GM23338 (cell line): ENCODE data around the gene DTL. TPM values are rescaled to one million over a fixed set of nuclear protein-coding genes. Genes with fewer than 3 reads are reported as not detected.

Source experiments
- ATAC-seq: fragments of 200-7000 bp; cut with Tn5 transposase; 3 replicates; pipeline ENCODE4 v1.9.1; 2020
- DNase-seq: peaks from one replicate; pipeline ENCODE4 v3.0.0-alpha.2; 2015; ENCODE audit warnings: low spot score
- H2AFZ ChIP-seq: fragments of 200-600 bp; sonication (generic); 2 replicates; pipeline ENCODE4 v1.8.0; 2016; ENCODE audit warnings: antibody characterized with exemption, mild to moderate bottlenecking, moderate library complexity
- H3F3A ChIP-seq: fragments of 200-600 bp; sonication (generic); replicated peaks from 2 replicates; pipeline ENCODE4 v1.8.0; 2017; ENCODE audit warnings: antibody characterized with exemption, mixed run types, low read depth
- H3K27ac ChIP-seq: fragments of 200-600 bp; sonication (generic); 2 replicates; pipeline ENCODE4 v1.6.1; 2016; ENCODE audit warnings: low read depth
- H3K27me3 ChIP-seq: fragments of 200-600 bp; sonication (generic); 2 replicates; pipeline ENCODE4 v1.8.0; 2016; ENCODE audit warnings: mild to moderate bottlenecking, mixed run types, moderate library complexity; ENCODE audit not compliant: insufficient read depth
- H3K36me3 ChIP-seq: fragments of 200-600 bp; sonication (generic); 2 replicates; pipeline ENCODE4 v1.8.0; 2016; ENCODE audit warnings: mild to moderate bottlenecking; ENCODE audit not compliant: insufficient read depth
- H3K4me1 ChIP-seq: fragments of 200-600 bp; sonication (generic); 2 replicates; pipeline ENCODE4 v1.8.0; 2016; ENCODE audit warnings: mild to moderate bottlenecking, moderate library complexity; ENCODE audit not compliant: insufficient read depth
- H3K4me2 ChIP-seq: fragments of 200-600 bp; sonication (generic); 2 replicates; pipeline ENCODE4 v1.7.1; 2017; ENCODE audit warnings: mixed run types
- H3K4me3 ChIP-seq: fragments of 200-600 bp; sonication (generic); 2 replicates; pipeline ENCODE4 v1.6.1; 2016; ENCODE audit warnings: mixed run types
- H3K79me2 ChIP-seq: fragments of 200-600 bp; sonication (generic); replicated peaks from 2 replicates; pipeline ENCODE4 v1.8.0; 2017; ENCODE audit warnings: mild to moderate bottlenecking; ENCODE audit not compliant: insufficient read depth
- H3K9me2 ChIP-seq: fragments of 200-600 bp; sonication (generic); 2 replicates; pipeline ENCODE4 v1.8.0; 2017; ENCODE audit not compliant: insufficient read depth
- H4K20me1 ChIP-seq: fragments of 200-600 bp; sonication (generic); replicated peaks from 2 replicates; pipeline ENCODE4 v1.8.0; 2017; ENCODE audit warnings: mild to moderate bottlenecking; ENCODE audit not compliant: insufficient read depth
- H3K27ac Mint-ChIP-seq: 2 replicates; pipeline ENCODE4 v1.8.0; 2020; ENCODE audit warnings: inconsistent platforms, mild to moderate bottlenecking, moderate library complexity, mixed read lengths
- H3K27me3 Mint-ChIP-seq: 3 replicates; pipeline ENCODE4 v1.8.0; 2022; ENCODE audit warnings: low read depth, mild to moderate bottlenecking, moderate library complexity, mixed read lengths, inconsistent platforms; ENCODE audit not compliant: insufficient read depth, poor library complexity
- H3K36me3 Mint-ChIP-seq: 3 replicates; pipeline ENCODE4 v1.8.0; 2021; ENCODE audit warnings: low read depth, mild to moderate bottlenecking, inconsistent platforms, moderate library complexity, mixed read lengths
- H3K4me1 Mint-ChIP-seq: 3 replicates; pipeline ENCODE4 v1.8.0; 2020; ENCODE audit warnings: mild to moderate bottlenecking, inconsistent platforms, mixed read lengths
- H3K4me3 Mint-ChIP-seq: 3 replicates; pipeline ENCODE4 v1.8.0; 2021; ENCODE audit warnings: moderate library complexity, mild to moderate bottlenecking, inconsistent platforms, mixed read lengths
- H3K9me3 Mint-ChIP-seq: 3 replicates; pipeline ENCODE4 v1.8.0; 2020; ENCODE audit warnings: moderate library complexity, mild to moderate bottlenecking, inconsistent platforms, mixed read lengths
- CREB1 ChIP-seq: fragments of 250-450 bp; sonication (Bioruptor Pico); IDR thresholded peaks from 2 replicates; pipeline ENCODE4 v1.5.0; 2020; ENCODE audit warnings: low read depth, mild to moderate bottlenecking, moderate library complexity
- EZH2 ChIP-seq: fragments of 200-600 bp; sonication (generic); IDR thresholded peaks from one replicate; pipeline ENCODE4 v1.8.0; 2017; ENCODE audit warnings: antibody characterized with exemption, mild to moderate bottlenecking, low read depth; ENCODE audit not compliant: unreplicated experiment
- EZH2phosphoT487 ChIP-seq: fragments of 200-600 bp; sonication (generic); IDR thresholded peaks from one replicate; pipeline ENCODE4 v1.8.1; 2018; ENCODE audit warnings: antibody characterized with exemption; ENCODE audit not compliant: unreplicated experiment
- JUNB ChIP-seq: IDR thresholded peaks from one replicate; pipeline ENCODE4 v1.6.1; 2016; ENCODE audit warnings: antibody characterized with exemption; ENCODE audit not compliant: unreplicated experiment
- NANOG ChIP-seq: IDR thresholded peaks from 2 replicates; pipeline ENCODE4 v1.6.1; 2016; ENCODE audit warnings: antibody characterized with exemption, borderline replicate concordance
- POLR2AphosphoS5 ChIP-seq: IDR thresholded peaks from 2 replicates; pipeline ENCODE4 v1.6.1; 2016; ENCODE audit warnings: antibody characterized with exemption, low read depth
- STAT1 ChIP-seq: IDR thresholded peaks from one replicate; pipeline ENCODE4 v1.6.1; 2016; ENCODE audit warnings: antibody characterized with exemption; ENCODE audit not compliant: unreplicated experiment
- ZNF114 ChIP-seq: fragments of 250-450 bp; sonication (Bioruptor Pico); IDR thresholded peaks from 2 replicates; pipeline ENCODE4 v1.5.0; 2020; ENCODE audit warnings: mild to moderate bottlenecking, moderate library complexity
- ZNF331 ChIP-seq: fragments of 250-450 bp; sonication (Bioruptor Pico); IDR thresholded peaks from 2 replicates; pipeline ENCODE4 v1.5.0; 2020; ENCODE audit warnings: low read depth, mild to moderate bottlenecking, moderate library complexity
- polyA plus RNA-seq: library from polyadenylated mRNA; unstranded; fragments of >200 nt; fragmentation: Nextera tagmentation; extraction: Ambion mirVana; gene quantifications from 2 replicates; pipeline ENCODE4 v1.2.1, GENCODE V29; 2016
- total RNA-seq: library from RNA; depleted of rRNA; stranded (reverse); fragments of >200 nt; shearing (Covaris generic); gene quantifications from 2 replicates; pipeline ENCODE4 v1.2.3, GENCODE V29; 2014
- TF ChIP-seq, protein P1 (sequence below): IDR thresholded peaks from one replicate; pipeline ENCODE4 v1.6.1; 2018; ENCODE audit warnings: antibody characterized with exemption; ENCODE audit not compliant: unreplicated experiment
- TF ChIP-seq, protein P2 (sequence below): IDR thresholded peaks from 2 replicates; pipeline ENCODE4 v1.6.1; 2016; ENCODE audit warnings: antibody characterized with exemption
- TF ChIP-seq, protein P3 (sequence below), 2 experiments: fragments of 200-600 bp in 1 of 2; sonication (generic) in 1 of 2; conservative IDR thresholded peaks; 2 replicates each; pipeline versions ENCODE4 v1.5.1 to v1.6.1; 2016 to 2017; ENCODE audit warnings: antibody characterized with exemption in 2 of 2, low read depth in 2 of 2, mild to moderate bottlenecking in 2 of 2, moderate library complexity in 1 of 2
- TF ChIP-seq, protein P4 (sequence below): fragments of 250-450 bp; sonication (Bioruptor Pico); IDR thresholded peaks from 2 replicates; pipeline ENCODE4 v1.5.0; 2020; ENCODE audit warnings: mild to moderate bottlenecking, moderate library complexity

DTL gene
- total and polyA plus RNA-seq, 2 experiments from 2014 or later: 26.5 to 58.8 TPM

DNA sequence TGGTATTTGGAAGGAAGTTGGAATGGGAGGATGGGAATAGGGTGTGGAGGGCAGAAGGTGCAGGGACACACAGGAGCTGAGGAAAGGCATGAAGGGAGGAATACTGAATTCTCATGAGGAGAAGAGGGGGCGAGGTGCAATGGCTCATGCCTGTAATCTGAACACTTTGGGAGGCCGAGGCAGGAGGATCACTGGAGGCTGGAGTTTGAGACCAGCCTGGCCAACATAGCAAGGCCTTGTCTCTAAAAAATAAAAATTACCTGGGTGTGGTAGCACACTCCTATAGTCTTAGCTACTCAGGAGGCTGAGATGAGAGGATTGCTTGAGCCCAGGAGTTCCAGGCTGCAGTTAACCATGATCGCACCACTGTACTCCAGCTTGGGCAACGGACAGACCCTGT is 117.3 kb downstream of the DTL start:
- peaks cover 5% of the 10 kb centered on the region for H3K4me1 Mint-ChIP-seq
- H3K4me3 Mint-ChIP-seq: no peak overlapping the region
- Histone ChIP-seq H3K79me2 (no peaks in the 10 kb centered on the region), H3K36me3 (no peaks in the 10 kb centered on the region), H3K4me3 (no peak overlapping the region), H2AFZ (no peak overlapping the region), H3K4me1 (no peaks in the 10 kb centered on the region), H3F3A (no peaks in the 10 kb centered on the region), H3K27ac (no peak overlapping the region), H3K9me2 (no peaks in the 10 kb centered on the region), H4K20me1 (no peaks in the 10 kb centered on the region), H3K4me2 (no peak overlapping the region), H3K27me3 (no peaks in the 10 kb centered on the region)
- no peak overlapping the region for H3K27ac Mint-ChIP-seq
- TF ChIP-seq, protein P1, sequence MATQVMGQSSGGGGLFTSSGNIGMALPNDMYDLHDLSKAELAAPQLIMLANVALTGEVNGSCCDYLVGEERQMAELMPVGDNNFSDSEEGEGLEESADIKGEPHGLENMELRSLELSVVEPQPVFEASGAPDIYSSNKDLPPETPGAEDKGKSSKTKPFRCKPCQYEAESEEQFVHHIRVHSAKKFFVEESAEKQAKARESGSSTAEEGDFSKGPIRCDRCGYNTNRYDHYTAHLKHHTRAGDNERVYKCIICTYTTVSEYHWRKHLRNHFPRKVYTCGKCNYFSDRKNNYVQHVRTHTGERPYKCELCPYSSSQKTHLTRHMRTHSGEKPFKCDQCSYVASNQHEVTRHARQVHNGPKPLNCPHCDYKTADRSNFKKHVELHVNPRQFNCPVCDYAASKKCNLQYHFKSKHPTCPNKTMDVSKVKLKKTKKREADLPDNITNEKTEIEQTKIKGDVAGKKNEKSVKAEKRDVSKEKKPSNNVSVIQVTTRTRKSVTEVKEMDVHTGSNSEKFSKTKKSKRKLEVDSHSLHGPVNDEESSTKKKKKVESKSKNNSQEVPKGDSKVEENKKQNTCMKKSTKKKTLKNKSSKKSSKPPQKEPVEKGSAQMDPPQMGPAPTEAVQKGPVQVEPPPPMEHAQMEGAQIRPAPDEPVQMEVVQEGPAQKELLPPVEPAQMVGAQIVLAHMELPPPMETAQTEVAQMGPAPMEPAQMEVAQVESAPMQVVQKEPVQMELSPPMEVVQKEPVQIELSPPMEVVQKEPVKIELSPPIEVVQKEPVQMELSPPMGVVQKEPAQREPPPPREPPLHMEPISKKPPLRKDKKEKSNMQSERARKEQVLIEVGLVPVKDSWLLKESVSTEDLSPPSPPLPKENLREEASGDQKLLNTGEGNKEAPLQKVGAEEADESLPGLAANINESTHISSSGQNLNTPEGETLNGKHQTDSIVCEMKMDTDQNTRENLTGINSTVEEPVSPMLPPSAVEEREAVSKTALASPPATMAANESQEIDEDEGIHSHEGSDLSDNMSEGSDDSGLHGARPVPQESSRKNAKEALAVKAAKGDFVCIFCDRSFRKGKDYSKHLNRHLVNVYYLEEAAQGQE: no peak
- TF ChIP-seq POLR2AphosphoS5 (no peak), ZNF331 (no peak), EZH2phosphoT487 (no peak), ZNF114 (no peak), NANOG (no peak), STAT1 (no peak), EZH2 (no peak), JUNB (no peak), CREB1 (no peak)
- TF ChIP-seq, protein P2, sequence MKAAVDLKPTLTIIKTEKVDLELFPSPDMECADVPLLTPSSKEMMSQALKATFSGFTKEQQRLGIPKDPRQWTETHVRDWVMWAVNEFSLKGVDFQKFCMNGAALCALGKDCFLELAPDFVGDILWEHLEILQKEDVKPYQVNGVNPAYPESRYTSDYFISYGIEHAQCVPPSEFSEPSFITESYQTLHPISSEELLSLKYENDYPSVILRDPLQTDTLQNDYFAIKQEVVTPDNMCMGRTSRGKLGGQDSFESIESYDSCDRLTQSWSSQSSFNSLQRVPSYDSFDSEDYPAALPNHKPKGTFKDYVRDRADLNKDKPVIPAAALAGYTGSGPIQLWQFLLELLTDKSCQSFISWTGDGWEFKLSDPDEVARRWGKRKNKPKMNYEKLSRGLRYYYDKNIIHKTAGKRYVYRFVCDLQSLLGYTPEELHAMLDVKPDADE: no peak
- TF ChIP-seq, protein P3, sequence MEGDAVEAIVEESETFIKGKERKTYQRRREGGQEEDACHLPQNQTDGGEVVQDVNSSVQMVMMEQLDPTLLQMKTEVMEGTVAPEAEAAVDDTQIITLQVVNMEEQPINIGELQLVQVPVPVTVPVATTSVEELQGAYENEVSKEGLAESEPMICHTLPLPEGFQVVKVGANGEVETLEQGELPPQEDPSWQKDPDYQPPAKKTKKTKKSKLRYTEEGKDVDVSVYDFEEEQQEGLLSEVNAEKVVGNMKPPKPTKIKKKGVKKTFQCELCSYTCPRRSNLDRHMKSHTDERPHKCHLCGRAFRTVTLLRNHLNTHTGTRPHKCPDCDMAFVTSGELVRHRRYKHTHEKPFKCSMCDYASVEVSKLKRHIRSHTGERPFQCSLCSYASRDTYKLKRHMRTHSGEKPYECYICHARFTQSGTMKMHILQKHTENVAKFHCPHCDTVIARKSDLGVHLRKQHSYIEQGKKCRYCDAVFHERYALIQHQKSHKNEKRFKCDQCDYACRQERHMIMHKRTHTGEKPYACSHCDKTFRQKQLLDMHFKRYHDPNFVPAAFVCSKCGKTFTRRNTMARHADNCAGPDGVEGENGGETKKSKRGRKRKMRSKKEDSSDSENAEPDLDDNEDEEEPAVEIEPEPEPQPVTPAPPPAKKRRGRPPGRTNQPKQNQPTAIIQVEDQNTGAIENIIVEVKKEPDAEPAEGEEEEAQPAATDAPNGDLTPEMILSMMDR (conservative IDR thresholded peaks at IDR 0.05; ENCODE audit: low read depth in 2 of 2): no peak
- TF ChIP-seq, protein P4, sequence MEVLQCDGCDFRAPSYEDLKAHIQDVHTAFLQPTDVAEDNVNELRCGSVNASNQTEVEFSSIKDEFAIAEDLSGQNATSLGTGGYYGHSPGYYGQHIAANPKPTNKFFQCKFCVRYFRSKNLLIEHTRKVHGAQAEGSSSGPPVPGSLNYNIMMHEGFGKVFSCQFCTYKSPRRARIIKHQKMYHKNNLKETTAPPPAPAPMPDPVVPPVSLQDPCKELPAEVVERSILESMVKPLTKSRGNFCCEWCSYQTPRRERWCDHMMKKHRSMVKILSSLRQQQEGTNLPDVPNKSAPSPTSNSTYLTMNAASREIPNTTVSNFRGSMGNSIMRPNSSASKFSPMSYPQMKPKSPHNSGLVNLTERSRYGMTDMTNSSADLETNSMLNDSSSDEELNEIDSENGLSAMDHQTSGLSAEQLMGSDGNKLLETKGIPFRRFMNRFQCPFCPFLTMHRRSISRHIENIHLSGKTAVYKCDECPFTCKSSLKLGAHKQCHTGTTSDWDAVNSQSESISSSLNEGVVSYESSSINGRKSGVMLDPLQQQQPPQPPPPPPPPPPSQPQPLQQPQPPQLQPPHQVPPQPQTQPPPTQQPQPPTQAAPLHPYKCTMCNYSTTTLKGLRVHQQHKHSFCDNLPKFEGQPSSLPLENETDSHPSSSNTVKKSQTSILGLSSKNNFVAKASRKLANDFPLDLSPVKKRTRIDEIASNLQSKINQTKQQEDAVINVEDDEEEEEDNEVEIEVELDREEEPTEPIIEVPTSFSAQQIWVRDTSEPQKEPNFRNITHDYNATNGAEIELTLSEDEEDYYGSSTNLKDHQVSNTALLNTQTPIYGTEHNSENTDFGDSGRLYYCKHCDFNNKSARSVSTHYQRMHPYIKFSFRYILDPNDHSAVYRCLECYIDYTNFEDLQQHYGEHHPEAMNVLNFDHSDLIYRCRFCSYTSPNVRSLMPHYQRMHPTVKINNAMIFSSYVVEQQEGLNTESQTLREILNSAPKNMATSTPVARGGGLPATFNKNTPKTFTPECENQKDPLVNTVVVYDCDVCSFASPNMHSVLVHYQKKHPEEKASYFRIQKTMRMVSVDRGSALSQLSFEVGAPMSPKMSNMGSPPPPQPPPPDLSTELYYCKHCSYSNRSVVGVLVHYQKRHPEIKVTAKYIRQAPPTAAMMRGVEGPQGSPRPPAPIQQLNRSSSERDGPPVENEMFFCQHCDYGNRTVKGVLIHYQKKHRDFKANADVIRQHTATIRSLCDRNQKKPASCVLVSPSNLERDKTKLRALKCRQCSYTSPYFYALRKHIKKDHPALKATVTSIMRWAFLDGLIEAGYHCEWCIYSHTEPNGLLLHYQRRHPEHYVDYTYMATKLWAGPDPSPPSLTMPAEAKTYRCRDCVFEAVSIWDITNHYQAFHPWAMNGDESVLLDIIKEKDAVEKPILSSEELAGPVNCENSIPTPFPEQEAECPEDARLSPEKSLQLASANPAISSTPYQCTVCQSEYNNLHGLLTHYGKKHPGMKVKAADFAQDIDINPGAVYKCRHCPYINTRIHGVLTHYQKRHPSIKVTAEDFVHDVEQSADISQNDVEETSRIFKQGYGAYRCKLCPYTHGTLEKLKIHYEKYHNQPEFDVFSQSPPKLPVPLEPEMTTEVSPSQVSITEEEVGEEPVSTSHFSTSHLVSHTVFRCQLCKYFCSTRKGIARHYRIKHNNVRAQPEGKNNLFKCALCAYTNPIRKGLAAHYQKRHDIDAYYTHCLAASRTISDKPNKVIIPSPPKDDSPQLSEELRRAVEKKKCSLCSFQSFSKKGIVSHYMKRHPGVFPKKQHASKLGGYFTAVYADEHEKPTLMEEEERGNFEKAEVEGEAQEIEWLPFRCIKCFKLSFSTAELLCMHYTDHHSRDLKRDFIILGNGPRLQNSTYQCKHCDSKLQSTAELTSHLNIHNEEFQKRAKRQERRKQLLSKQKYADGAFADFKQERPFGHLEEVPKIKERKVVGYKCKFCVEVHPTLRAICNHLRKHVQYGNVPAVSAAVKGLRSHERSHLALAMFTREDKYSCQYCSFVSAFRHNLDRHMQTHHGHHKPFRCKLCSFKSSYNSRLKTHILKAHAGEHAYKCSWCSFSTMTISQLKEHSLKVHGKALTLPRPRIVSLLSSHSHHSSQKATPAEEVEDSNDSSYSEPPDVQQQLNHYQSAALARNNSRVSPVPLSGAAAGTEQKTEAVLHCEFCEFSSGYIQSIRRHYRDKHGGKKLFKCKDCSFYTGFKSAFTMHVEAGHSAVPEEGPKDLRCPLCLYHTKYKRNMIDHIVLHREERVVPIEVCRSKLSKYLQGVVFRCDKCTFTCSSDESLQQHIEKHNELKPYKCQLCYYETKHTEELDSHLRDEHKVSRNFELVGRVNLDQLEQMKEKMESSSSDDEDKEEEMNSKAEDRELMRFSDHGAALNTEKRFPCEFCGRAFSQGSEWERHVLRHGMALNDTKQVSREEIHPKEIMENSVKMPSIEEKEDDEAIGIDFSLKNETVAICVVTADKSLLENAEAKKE (CRISPR knock-in tag): no peak
- H3K36me3 Mint-ChIP-seq: no peaks in the 10 kb centered on the region
- ATAC-seq (no peak), DNase-seq (no peak)
- peaks cover 2% of the 10 kb centered on the region; the same call in 2 of the 3 replicates for H3K9me3 Mint-ChIP-seq
- peaks cover 5% of the 10 kb centered on the region for H3K27me3 Mint-ChIP-seq
